HepG2 (cell line): ENCODE results near the gene GUK1. TPM values are rescaled to one million over a fixed set of nuclear protein-coding genes. Genes with fewer than 3 reads are reported as not detected.
"Not testable (repeated sequence)": the region's sequence is repeated elsewhere in the genome, so short reads cannot be mapped to it uniquely, and the experiment has no call there.

Experiments used
- ATAC-seq: fragments of 200-7000 bp; cut with Tn5 transposase; 3 replicates; pipeline ENCODE4 v1.9.1; 2020; ENCODE audit warnings: mild to moderate bottlenecking, moderate library complexity
- BruUV-seq: library from RNA; stranded (reverse); fragments of 400-500 nt; replicated peaks from 2 replicates; lab custom pipeline; 2021; lab: Mats Ljungman, UMichigan
- CTCF ChIA-PET: fragments of 300-600 bp; formaldehyde crosslinking; extraction: SDS; loops from one replicate; lab custom pipeline; 2021; ENCODE audit warnings: low total read pairs, inconsistent platforms, low intra/inter-chr PET ratio; lab: Yijun Ruan, JAX
- POLR2A ChIA-PET: fragments of 350-600 bp; sonication (Branson Sonifier 250); formaldehyde crosslinking; loops from one replicate; lab custom pipeline; 2020; ENCODE audit warnings: antibody characterized with exemption, inconsistent platforms; lab: Yijun Ruan, JAX
- DNase-seq: peaks from one replicate; pipeline ENCODE4 v3.0.0-alpha.2; 2015; ENCODE audit warnings: low spot score
- FAIRE-seq: peaks from 3 replicates; lab custom pipeline; 2011; peaks lifted over from hg19 to GRCh38; lab: Jason Lieb, UNC
- H2AFZ ChIP-seq: one replicate; pipeline ENCODE4 v1.6.1; 2011; ENCODE audit warnings: low read length, inconsistent platforms
- H3K27ac ChIP-seq: fragments of 300-600 bp; 3 replicates; pipeline ENCODE4 v1.8.0; 2011; ENCODE audit warnings: mixed run types, mild to moderate bottlenecking, mixed read lengths, low read length, inconsistent platforms; ENCODE audit not compliant: insufficient read depth; ENCODE audit errors: extremely low read length
- H3K27me3 ChIP-seq, 2 experiments: fragments of 200-600 bp in 1 of 2; 2 replicates in 1 of 2; 3 replicates in 1 of 2; pipeline versions ENCODE4 v1.6.0 to v1.8.0; 2011; ENCODE audit warnings: low read length in 2 of 2, mild to moderate bottlenecking in 2 of 2, moderate library complexity in 2 of 2, inconsistent platforms in 1 of 2; ENCODE audit not compliant: insufficient read depth in 2 of 2, control insufficient read depth in 1 of 2
- H3K36me3 ChIP-seq, 2 experiments: fragments of 200-600 bp in 1 of 2; replicated peaks in 1 of 2; 2 replicates in 1 of 2; 3 replicates in 1 of 2; pipeline versions ENCODE4 v1.5.1 to v1.8.0; 2011; ENCODE audit warnings: low read length in 2 of 2, inconsistent platforms in 1 of 2; ENCODE audit not compliant: insufficient read depth in 2 of 2, control insufficient read depth in 1 of 2
- H3K4me1 ChIP-seq: 2 replicates; pipeline ENCODE4 v1.5.1; 2012; ENCODE audit warnings: low read length, inconsistent platforms; ENCODE audit not compliant: insufficient read depth
- H3K4me2 ChIP-seq: 2 replicates; pipeline ENCODE4 v1.6.0; 2011; ENCODE audit warnings: low read depth, low read length, inconsistent platforms
- H3K4me3 ChIP-seq, 3 experiments: fragments of 200-600 bp in 1 of 3; sonication (generic), shearing (Covaris generic) in 1 of 3; replicated peaks in 1 of 3; 2 replicates each; pipeline ENCODE4 v1.5.1; 2011 to 2016; ENCODE audit warnings: low read length in 3 of 3, inconsistent platforms in 2 of 3, low read depth in 2 of 3, mild to moderate bottlenecking in 2 of 3, control low read depth in 1 of 3, mixed read lengths in 1 of 3; ENCODE audit not compliant: insufficient read depth in 1 of 3
- H3K79me2 ChIP-seq: one replicate; pipeline ENCODE4 v1.6.1; 2011; ENCODE audit warnings: low read length, inconsistent platforms; ENCODE audit not compliant: insufficient read depth
- H3K9ac ChIP-seq: 2 replicates; pipeline ENCODE4 v1.6.0; 2011; ENCODE audit warnings: mild to moderate bottlenecking, low read depth, low read length, inconsistent platforms; ENCODE audit not compliant: insufficient read depth
- H3K9me3 ChIP-seq: 2 replicates; pipeline ENCODE4 v1.5.1; 2012; ENCODE audit warnings: mild to moderate bottlenecking, low read length
- H4K20me1 ChIP-seq: 2 replicates; pipeline ENCODE4 v1.6.0; 2011; ENCODE audit warnings: inconsistent platforms, mild to moderate bottlenecking, low read length, moderate library complexity; ENCODE audit not compliant: insufficient read depth
- AGO2 ChIP-seq: fragments of 200-400 bp; formaldehyde crosslinking; optimal IDR thresholded peaks from 2 replicates; pipeline ENCODE3; 2017; ENCODE audit warnings: mild to moderate bottlenecking, low read depth, low read length, moderate library complexity
- CHD4 ChIP-seq: fragments of 200-600 bp; sonication (generic); IDR thresholded peaks from 2 replicates; pipeline ENCODE4 v1.7.0; 2017; ENCODE audit warnings: mild to moderate bottlenecking, low read length, borderline replicate concordance
- GABPB1 ChIP-seq: IDR thresholded peaks from 2 replicates; pipeline ENCODE4 v1.6.1; 2016; ENCODE audit warnings: mild to moderate bottlenecking, missing genetic modification reagents, moderate library complexity, missing compliant biosample characterization
- HOXA3 ChIP-seq: sonication (generic); formaldehyde crosslinking; IDR thresholded peaks from 2 replicates; pipeline ENCODE4 v1.5.0; 2020; ENCODE audit warnings: missing genetic modification reagents
- KLF12 ChIP-seq: sonication (generic); formaldehyde crosslinking; IDR thresholded peaks from 2 replicates; pipeline ENCODE4 v1.4.0; 2020; ENCODE audit warnings: missing genetic modification reagents, borderline replicate concordance
- SP1 ChIP-seq, 2 experiments: fragments of 450-650 bp in 1 of 2; sonication (generic) in 1 of 2; formaldehyde crosslinking in 1 of 2; IDR thresholded peaks; 2 replicates each; pipeline versions ENCODE4 v1.4.0 to v1.6.1; 2016 to 2020; ENCODE audit warnings: missing genetic modification reagents in 1 of 2
- SP4 ChIP-seq: sonication (generic); formaldehyde crosslinking; IDR thresholded peaks from 2 replicates; pipeline ENCODE4 v1.8.1; 2023; ENCODE audit warnings: mild to moderate bottlenecking, missing genetic modification reagents
- ZBTB33 ChIP-seq: sonication (generic); formaldehyde crosslinking; IDR thresholded peaks from 2 replicates; pipeline ENCODE4 v1.4.0; 2020; ENCODE audit warnings: missing genetic modification reagents
- ZBTB38 ChIP-seq: sonication (generic); formaldehyde crosslinking; IDR thresholded peaks from 2 replicates; pipeline ENCODE4 v1.5.1; 2020; ENCODE audit warnings: mild to moderate bottlenecking, missing genetic modification reagents
- ZFP91 ChIP-seq: sonication (generic); formaldehyde crosslinking; IDR thresholded peaks from 2 replicates; pipeline ENCODE4 v1.9.0; 2022; ENCODE audit warnings: missing genetic modification reagents, mild to moderate bottlenecking, borderline replicate concordance
- ZNF768 ChIP-seq: sonication (generic); formaldehyde crosslinking; IDR thresholded peaks from 2 replicates; pipeline ENCODE4 v1.4.0; 2020; ENCODE audit warnings: missing genetic modification reagents
- whole genome bisulfite sequencing: methylation state at CpG from one replicate; pipeline ENCODE4 v1.1.6; 2017; ENCODE audit warnings: low lambda C conversion rate; 5-methylcytosine and 5-hydroxymethylcytosine counted together
- in situ Hi-C: cut with HindIII; loops from 2 replicates; pipeline ENCODE4 v1.10.0; 2017; ENCODE audit warnings: low pct_unique_long_range_greater_than_20kb; ENCODE audit not compliant: extremely low pct_ligation_motif_present
- intact Hi-C: fragments of 100-400 bp; cut with micrococcal nuclease; formaldehyde crosslinking; loops from one replicate; pipeline ENCODE4 v1.10.0; 2022; ENCODE audit not compliant: unreplicated experiment
- polyA plus RNA-seq, 8 experiments: library from polyadenylated mRNA; depleted of rRNA in 3 of 8; stranded (reverse) in 7 of 8; unstranded in 1 of 8; fragments of >200 nt; fragmentation: Illumina TruSeq in 4 of 8; extraction: Trizol in 4 of 8; gene quantifications; 2 replicates each; pipeline versions ENCODE4 v1.2.1 to v1.2.3, GENCODE V29; 2011 to 2016; ENCODE audit warnings: low read depth in 4 of 8, missing spikeins in 1 of 8, mixed read lengths in 1 of 8; ENCODE audit not compliant: insufficient read depth in 1 of 8
- total RNA-seq, 5 experiments: library from RNA; depleted of rRNA; stranded (reverse); fragments of >200 nt; fragmentation: Illumina TruSeq; extraction: Trizol; gene quantifications; 2 replicates each; pipeline ENCODE4 v1.2.3, GENCODE V29; 2016; ENCODE audit warnings: low read depth in 1 of 5

The GUK1 gene
- total and polyA plus RNA-seq, 2 of the 13 experiments (the other 11 are each of a cell fraction or from before 2014, with no cell fraction given) = 116 to 154 TPM

GRCh38 chr1:228173528-228174481 is 33.7 kb downstream of the GUK1 start:
- H2AFZ ChIP-seq; H3K4me1 ChIP-seq; H4K20me1 ChIP-seq; CTCF ChIA-PET; H3K4me2 ChIP-seq; H3K79me2 ChIP-seq; FAIRE-seq; H3K36me3 ChIP-seq; BruUV-seq; intact Hi-C loops; in situ Hi-C loops; H3K4me3 ChIP-seq; DNase-seq; H3K9me3 ChIP-seq; H3K9ac ChIP-seq; H3K27ac ChIP-seq; H3K27me3 ChIP-seq; TF ChIP-seq SP1 (IDR thresholded peaks at IDR 0.05): not testable (repeated sequence)
- POLR2A ChIA-PET = interaction anchor here (1.2 to 1.8 kb wide), 2 partner anchors 8 to 91 kb away, joined by 3 to 20 read pairs; partner anchors contain the start of genes ARF1 and IBA57
- ATAC-seq = peak; percentile 36
- WGBS = 69% methylated on average over 7 of the region's 69 CpGs
- 0 out of 2 replicates have a peak, but pooled peaks have one; percentile 42 for TF ChIP-seq GABPB1
- 0 out of 2 replicates have a peak, but pooled peaks have one; percentile 22 for TF ChIP-seq ZBTB38 (CRISPR knock-in tag)
- peak; percentile 96 for TF ChIP-seq SP1 (CRISPR knock-in tag; IDR thresholded peaks at IDR 0.05)
- TF ChIP-seq ZFP91 (CRISPR knock-in tag) = 0 out of 2 replicates have a peak, but pooled peaks have one; percentile 75
- TF ChIP-seq CHD4 = 0 out of 2 replicates have a peak, but pooled peaks have one; percentile 51
- peak; percentile 47; the same call in 1 of the 2 replicates for TF ChIP-seq ZNF768 (CRISPR knock-in tag)
- TF ChIP-seq AGO2 = peak; percentile 23
- TF ChIP-seq HOXA3 (CRISPR knock-in tag) = peak; percentile 44
- peak; percentile 95 for TF ChIP-seq SP4 (CRISPR knock-in tag)
- TF ChIP-seq KLF12 = peak; percentile 70; the same call in 1 of the 2 replicates
- TF ChIP-seq ZBTB33 = 0 out of 2 replicates have a peak, but pooled peaks have one; percentile 19
